NB4 (cell line): ENCODE data around the gene CADM2.

Experiments used
- DNase-seq: peaks from one replicate; pipeline ENCODE4 v3.0.0; 2010; ENCODE audit warnings: low read depth
- H3K4me3 ChIP-seq: one replicate; pipeline ENCODE4 v1.5.1; 2011; ENCODE audit warnings: mild to moderate bottlenecking, low read depth, low read length, moderate library complexity
- MYC ChIP-seq: IDR thresholded peaks from 2 replicates; pipeline ENCODE4 v1.6.1; 2011; ENCODE audit warnings: low read depth, low read length
- POLR2A ChIP-seq: IDR thresholded peaks from 2 replicates; pipeline ENCODE4 v1.6.1; 2011; ENCODE audit warnings: mild to moderate bottlenecking; ENCODE audit not compliant: insufficient read length; ENCODE audit errors: extremely low read depth
- TF ChIP-seq, protein P1 (sequence below): IDR thresholded peaks from one replicate; pipeline ENCODE4 v1.5.1; 2012; ENCODE audit warnings: low read depth, low read length
- TF ChIP-seq, protein P2 (sequence below): IDR thresholded peaks from 2 replicates; pipeline ENCODE4 v1.6.1; 2011; ENCODE audit warnings: low read depth, low read length

CADM2 gene

DNA sequence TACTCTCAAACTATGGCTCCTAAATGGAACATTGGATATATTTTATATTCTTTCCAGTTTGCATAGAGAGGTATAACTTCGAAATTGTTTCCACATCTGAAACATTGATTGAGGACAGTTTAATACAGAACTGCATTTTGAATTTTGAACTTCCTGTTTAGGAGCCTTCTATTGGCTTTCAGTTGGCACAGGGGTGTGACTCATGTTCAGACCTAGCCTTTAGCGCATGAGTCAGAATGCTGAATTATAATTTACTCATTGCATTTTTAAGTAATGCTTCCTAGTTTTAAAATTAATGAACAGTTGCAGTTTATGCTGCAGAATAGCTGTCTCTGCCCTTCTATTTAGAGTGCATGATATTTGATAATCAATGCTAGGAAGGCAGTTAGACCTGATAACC is 751.7 kb downstream of the CADM2 start:
- TF ChIP-seq, protein P1, sequence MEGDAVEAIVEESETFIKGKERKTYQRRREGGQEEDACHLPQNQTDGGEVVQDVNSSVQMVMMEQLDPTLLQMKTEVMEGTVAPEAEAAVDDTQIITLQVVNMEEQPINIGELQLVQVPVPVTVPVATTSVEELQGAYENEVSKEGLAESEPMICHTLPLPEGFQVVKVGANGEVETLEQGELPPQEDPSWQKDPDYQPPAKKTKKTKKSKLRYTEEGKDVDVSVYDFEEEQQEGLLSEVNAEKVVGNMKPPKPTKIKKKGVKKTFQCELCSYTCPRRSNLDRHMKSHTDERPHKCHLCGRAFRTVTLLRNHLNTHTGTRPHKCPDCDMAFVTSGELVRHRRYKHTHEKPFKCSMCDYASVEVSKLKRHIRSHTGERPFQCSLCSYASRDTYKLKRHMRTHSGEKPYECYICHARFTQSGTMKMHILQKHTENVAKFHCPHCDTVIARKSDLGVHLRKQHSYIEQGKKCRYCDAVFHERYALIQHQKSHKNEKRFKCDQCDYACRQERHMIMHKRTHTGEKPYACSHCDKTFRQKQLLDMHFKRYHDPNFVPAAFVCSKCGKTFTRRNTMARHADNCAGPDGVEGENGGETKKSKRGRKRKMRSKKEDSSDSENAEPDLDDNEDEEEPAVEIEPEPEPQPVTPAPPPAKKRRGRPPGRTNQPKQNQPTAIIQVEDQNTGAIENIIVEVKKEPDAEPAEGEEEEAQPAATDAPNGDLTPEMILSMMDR: no peak
- TF ChIP-seq, protein P2, sequence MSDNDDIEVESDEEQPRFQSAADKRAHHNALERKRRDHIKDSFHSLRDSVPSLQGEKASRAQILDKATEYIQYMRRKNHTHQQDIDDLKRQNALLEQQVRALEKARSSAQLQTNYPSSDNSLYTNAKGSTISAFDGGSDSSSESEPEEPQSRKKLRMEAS: no peak
- TF ChIP-seq POLR2A (no peak), MYC (no peak)
- peak; percentile 4 for DNase-seq
- H3K4me3 ChIP-seq: no peak overlapping the region

DNA sequence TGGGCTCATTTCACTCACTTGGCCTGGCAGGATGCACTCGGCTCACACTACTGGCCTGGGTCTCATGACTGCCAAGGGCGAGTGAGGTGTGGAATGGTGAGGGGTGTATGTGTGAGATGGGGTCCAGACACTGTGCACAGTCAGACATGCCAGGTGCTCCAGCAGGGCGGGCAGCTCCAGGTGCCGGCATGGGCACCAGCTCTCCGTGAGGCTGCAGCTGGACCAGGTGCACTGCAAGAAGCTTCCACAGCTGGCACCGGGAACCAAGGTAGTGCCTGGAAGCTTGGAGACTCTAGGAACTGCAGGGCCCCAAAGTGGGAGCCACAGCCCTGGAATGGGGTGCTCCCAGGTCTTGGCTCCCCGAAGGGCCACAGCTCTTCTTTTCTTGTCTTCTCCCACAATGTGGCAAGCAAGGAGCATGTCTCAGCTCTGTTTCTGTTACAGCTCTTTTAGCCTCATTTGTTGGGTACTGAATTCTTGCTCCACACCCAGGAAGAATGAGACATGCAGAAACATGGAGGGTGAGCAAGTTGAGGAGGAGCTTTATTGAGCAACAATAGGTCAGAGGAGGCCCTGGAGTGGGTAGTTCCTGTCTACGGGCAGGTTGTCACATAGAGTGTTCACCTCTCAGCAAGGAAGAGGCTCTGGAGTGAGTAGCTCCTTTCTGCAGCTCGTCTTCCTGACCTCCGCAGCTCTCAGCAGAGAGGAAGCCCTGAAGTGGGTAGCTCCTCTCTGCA is 762.8 kb downstream of the CADM2 start:
- no peak for DNase-seq
- H3K4me3 ChIP-seq: no peak overlapping the region
- TF ChIP-seq MYC (no peak), POLR2A (no peak)
- TF ChIP-seq, protein P1: no peak
- TF ChIP-seq, protein P2: no peak

DNA sequence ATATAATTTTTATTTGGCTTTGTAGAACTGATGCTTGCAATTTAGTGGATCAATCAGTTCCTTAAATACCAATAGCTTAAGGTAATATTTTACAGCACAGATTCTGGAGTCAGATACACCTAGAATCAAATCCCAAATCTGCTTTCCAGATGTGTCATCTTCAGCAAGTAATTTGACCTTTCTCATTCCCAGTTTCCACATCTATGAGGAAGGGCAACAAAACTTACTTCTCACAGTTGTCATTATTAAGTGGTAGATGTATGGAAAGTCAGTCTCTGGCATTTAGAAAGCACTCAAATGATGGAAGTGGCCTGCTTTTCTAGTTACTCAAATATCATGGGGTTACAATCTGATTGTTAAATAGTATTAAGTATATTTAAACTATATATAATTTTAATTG is 767.0 kb downstream of the CADM2 start:
- TF ChIP-seq, protein P1: no peak
- TF ChIP-seq, protein P2: no peak
- TF ChIP-seq MYC (no peak), POLR2A (no peak)
- DNase-seq: no peak

DNA sequence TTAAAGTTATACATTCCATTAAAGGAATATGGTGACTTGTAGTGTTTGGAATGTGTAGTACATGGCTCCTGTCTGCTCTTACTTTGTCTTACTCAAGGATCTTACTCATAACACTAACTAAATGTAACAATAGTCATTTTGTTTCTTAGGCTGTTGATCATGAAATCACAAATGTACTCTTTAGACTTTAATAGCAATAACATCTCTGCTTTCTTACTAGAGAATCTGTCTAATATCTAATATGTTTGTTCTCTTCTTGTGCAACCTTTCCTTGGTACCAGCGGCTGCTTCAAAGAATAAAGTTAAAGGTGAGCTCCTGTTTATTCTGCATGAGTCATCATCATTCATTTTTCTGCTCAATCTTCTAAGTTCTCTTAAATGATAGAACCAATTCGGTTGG is 767.5 kb downstream of the CADM2 start:
- H3K4me3 ChIP-seq: no peak overlapping the region
- TF ChIP-seq MYC (no peak), POLR2A (no peak)
- TF ChIP-seq, protein P2: no peak
- TF ChIP-seq, protein P1: no peak
- DNase-seq: no peak

More for the DNA sequence above, 767.0 kb downstream of the CADM2 start:
- H3K4me3 ChIP-seq: no peak overlapping the region

DNA sequence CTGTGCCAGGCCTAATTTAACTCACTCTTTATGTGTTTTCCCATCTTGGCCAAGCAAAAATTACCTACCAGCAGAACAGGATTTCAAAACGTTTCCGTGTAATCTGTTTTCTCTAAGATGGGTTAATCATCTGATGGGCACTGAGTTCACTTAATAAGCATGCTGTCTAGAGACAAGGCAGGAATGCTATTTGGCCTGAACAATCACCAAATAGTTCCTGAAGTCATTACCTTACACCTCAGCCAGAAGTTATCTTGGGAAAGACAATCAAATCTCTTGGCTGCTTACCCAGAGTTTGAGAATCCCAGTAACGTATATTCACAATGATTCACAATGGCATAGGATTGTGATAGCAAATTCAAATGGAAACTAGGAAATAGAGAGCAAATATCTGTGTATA is 779.1 kb downstream of the CADM2 start:
- TF ChIP-seq, protein P1: no peak
- TF ChIP-seq MYC (no peak), POLR2A (no peak)
- TF ChIP-seq, protein P2: no peak
- no peak overlapping the region for H3K4me3 ChIP-seq
- no peak for DNase-seq
